ENCODE results near the gene DUS3L.
"Not testable (repeated sequence)": the region's sequence is repeated elsewhere in the genome, so short reads cannot be mapped to it uniquely, and the experiment has no call there.

DUS3L gene

DNA sequence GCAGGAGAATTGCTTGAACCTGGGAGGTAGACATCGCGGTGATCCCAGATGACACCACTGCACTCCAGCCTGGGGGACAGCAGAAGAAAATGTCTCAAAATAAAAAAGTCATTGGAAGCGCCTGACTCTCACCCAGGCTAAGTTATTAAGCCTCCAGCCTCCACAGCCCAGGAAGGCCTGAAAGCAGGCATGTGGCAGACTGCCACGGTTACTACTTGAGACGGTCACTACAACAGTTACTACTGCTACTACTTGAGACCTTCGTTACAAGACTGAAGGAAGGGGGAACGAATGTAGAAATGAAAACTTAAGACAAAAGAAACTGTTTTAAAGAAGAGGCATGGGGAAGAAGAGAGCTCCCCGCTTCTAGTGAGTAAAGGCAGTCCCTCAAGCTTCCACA, 16.0 kb downstream of the DUS3L start:
- no peak for DNase-seq (ENCODE audit: low read depth in 2 of 2)

DNA sequence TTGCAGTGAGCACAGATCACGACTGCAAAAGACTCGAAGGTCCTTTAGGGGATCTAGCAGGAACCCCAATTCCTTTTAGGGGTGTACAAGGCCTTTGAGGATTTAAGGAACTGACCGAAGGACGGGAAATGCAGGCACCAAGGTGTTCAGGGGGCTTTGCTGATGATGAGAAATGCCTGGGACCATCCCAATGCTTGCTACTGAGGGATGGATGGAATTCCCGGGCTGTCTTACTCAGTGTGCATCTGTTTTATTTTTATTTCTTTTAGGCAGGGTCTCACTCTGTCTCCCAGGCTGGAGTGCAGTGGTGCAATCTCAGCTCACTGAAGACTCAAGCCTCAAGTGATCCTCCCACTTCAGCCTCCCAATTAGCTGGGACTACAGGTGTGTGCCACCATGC, 17.7 kb downstream of the DUS3L start:
- DNase-seq (ENCODE audit: low read depth in 2 of 2), result no peak

DNA sequence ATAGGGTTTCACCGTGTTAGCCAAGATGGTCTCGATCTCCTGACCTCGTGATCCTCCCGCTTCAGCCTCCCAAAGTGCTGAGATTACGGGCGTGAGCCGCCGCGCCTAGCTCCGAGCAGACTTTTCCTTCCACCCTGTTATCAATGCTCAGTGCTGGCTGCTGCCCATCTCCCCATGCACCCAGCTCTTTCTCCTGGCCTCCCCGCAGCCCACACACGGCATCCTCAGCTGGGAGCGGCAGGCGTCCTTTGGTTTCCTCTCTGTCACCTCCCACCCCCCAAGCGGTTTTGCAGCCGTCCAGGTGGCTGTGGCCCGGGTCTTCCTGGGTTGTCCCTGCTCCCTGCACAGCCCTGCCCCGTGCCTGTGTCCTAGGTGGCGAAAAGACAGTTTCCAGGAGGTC, 18.5 kb downstream of the DUS3L start:
- DNase-seq (ENCODE audit: low read depth in 2 of 2), result no peak

DNA sequence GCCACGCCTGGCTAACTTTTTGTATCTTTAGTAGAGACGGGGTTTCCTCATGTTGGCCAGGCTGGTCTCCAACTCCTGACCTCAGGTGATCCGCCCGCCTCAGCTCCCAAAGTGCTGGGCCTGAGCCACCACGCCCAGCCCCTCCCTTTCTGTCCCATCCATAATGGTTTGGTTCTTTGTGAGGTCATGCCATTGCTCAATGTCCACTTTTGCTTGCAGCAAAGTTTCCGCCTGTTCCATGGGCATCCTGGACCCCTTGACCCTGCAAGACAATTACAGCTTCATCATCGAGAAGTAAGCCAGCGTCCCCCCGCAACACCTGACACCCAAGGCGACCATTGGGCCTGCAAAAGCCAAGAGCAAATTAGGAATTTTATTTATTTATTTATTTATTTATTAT, 23.0 kb downstream of the DUS3L start:
- DNase-seq (ENCODE audit: low read depth in 2 of 2), result no peak

DNA sequence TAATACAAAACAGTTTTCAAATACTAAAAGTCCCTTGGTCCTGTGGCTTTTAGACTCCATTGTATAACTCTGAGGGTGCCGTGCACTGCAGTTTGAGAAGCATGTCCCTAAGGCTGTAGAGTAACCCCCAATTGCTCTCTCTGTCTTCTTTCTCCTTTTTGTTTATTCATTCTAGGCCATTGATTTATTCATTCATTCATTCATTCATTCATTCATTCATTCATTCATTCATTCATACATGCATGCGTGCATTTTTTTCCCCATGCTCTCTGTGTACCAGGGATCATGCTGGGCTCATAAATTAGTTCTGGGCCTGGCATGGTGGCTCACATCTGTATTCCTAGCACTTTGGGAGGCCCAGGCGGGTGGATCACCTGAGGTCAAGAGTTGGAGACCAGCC, 25.7 kb downstream of the DUS3L start:
- no peak for DNase-seq (ENCODE audit: low read depth in 2 of 2)

DNA sequence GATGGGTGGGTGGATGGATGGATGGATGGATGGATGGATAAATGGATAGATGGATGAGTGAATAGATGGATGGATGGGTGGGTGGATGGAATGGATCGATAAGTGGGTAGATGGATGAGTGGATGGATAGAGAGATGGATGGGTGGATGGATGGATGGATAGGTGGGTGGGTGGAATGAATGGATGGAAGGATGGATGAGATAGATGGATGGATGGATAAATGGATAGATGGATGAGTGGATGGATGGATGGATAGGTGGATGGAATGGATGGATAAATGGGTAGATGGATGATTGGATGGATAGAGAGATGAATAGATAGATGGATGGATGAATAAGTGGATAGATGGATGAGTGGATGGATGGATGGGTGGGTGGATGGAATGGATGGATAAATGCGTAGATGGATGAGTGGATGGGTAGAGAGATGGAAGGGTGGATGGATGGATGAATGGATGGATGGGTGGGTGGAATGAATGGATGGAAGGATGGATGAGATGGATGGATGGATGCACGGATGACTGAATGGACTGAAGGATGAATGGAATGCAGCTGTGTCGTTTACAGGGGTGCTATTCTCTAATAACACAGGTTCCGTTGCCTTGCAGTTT, 28.2 kb downstream of the DUS3L start:
- DNase-seq (ENCODE audit: low read depth in 2 of 2), result no peak

DNA sequence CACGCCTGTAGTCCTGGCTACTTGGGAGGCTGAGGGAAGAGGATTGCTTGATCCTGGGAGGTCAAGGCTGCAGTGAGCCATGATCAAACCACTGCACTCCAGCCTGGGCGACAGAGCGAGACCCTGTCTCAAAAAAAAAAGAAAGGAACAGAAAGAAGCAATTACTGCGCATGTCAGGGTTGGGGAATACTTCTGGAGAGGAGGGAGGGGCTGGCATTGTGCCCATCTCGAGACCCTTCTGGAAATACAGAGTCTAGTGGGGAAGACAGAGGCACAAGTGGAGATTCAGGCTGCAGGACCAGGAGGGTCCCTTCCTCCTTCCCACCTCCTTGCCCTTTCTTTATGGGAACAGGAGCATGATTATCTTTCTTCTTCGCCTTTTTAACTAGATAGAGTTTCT, 37.2 kb downstream of the DUS3L start:
- DNase-seq (ENCODE audit: low read depth in 2 of 2), result no peak

DNA sequence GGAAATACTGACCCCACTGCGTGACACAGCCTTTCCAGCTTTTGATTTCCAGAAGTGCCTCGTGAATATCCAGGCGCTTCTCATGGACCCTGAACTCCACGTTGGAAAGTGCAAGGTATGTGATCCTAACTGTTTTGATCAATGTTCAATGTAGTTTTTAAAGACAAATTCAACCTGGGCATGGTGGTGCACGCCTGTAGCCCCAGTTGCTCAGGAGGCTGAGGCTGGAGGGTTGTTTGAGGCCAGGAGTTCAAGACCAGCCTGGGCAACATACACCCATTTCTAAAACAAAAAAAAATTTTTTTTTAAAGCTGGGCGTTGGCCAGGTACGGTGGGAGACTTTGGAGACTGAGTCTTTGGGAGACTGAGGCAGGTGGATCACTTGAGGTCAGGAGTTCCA, 39.3 kb downstream of the DUS3L start:
- no peak for DNase-seq (ENCODE audit: low read depth in 2 of 2)

DNA sequence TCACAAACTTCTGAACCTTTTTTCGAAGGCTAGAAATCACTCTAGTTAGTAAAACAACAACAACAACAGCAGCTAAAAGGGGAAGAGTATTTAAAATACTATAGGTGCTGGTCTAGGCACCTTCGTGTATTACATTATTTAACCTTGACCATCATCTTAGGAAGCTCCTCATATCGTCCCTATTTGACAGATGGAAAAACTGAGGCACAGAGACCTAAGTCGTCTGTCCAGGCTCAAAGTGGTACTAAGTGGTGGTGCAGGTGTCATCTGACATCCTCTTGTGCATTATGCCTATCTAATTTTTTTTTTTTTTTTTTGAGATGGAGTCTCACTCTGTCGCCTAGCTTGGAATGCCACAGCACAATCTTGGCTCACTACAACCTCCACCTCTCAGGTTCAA, 41.5 kb downstream of the DUS3L start:
- no peak for DNase-seq (ENCODE audit: low read depth in 2 of 2)

DNA sequence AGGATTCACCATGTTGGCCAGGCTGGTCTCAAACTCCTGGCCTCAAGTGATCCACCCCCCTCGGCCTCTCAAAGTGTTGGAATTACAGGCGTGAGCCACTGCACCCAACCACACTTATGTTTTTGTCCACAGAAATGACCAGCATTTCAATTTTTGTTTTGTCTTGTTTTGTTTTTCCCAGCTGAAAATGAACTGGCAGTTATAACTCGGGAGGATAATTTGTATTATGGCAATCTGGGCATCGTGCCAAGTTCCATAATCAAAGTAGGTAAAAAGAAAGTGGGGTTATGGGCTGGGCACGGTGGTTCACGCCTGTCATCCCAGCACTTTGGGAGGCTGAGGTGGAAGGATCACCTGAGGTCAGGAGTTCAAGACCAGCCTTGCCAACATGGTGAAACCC, 42.0 kb downstream of the DUS3L start:
- DNase-seq (ENCODE audit: low read depth in 2 of 2), result not testable (repeated sequence)

DNA sequence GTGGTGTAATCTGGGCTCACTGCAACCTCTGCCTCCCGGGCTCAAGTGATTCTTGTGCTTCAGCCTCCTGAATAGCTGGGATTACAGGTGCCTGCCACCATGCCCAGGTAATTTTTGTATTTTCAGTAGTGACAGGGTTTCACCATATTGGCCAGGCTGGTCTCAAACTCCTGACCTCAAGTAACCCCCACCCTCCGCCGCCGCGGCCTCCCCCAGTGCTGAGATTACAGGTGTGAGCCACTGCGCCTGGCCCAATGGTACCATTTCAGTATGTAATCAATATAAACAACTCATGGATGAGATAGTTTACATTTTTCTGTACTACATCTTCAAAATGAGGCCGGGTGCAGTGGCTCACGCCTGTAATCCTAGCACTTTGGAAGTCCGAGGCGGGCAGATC, 46.0 kb downstream of the DUS3L start:
- DNase-seq (ENCODE audit: low read depth in 2 of 2), result not testable (repeated sequence)

DNA sequence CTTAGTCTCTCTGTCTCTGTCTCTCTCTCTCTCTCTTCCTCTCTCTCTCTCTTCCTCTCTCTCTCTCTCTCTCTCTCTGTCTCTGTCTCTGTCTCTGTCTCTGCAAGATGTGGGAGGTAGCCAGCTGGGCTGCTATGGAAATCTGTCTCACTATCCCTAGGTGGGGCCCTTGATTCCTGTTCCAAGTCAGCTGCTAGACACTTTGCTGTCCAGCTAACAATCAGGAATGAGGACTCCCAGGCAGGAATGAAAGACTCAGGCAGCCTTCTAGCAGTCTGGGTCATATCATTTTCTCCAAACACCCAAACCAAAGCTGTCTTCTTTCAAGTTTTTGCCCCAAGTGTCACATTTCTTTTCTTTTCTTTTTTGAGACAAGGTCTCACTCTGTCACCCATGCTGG, 47.3 kb downstream of the DUS3L start:
- no peak for DNase-seq (ENCODE audit: low read depth in 2 of 2)

DNA sequence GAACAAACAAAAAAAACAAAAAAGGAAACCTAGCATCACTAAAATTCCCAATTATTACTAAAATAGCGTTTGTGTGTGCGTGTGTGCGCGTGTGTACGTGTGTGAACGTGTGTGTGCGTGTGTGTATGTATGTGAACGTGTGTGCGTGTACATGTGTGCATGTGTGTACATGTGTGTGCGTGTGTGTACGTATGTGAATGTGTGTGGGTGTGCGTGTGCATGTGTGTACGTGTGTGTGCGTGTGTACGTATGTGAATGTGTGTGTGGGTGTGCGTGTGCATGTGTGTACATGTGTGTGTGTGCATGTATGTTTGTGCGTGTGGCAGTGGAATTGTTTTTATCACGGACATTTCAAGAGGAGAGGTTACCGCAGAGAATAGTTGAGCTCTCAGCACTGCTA, 48.9 kb downstream of the DUS3L start:
- no peak for DNase-seq (ENCODE audit: low read depth in 2 of 2)

DNA sequence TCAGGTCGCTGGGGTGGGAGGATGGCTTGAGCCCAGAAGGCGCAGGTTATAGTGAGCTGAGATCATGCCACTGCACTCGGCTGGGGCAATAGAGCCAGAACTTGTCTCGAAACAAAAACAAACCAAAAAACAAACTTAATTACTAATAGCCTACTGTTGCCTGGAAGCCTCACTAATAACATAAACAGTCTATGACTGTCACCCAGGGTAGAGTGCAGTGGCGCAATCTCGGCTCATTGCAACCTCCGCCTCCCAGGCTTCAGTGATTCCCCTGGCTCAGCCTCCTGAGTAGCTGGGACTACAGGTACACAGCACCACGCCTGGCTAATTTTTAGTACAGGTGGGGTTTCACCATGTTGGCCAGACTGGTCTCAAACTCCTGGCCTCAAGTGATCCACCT, 52.5 kb downstream of the DUS3L start:
- DNase-seq (ENCODE audit: low read depth in 2 of 2), result no peak

Data from stimulated activated CD8-positive, alpha-beta memory T cell treated with anti-CD3 and anti-CD28 coated beads, Interleukin-2, amount 100 ng/mL, for 1 hour (primary cell).